Neutrophil (primary cell): Measurements from ENCODE around the gene PRKG1.
"Not testable (repeated sequence)": the region's sequence is repeated elsewhere in the genome, so short reads cannot be mapped to it uniquely, and the experiment has no call there.

ENCODE experiments used
- H3K27ac ChIP-seq: fragments of 200-600 bp; sonication (generic); 2 replicates; pipeline ENCODE4 v1.5.1; 2016; ENCODE audit warnings: mild to moderate bottlenecking, moderate library complexity
- H3K27me3 ChIP-seq: fragments of 200-600 bp; sonication (generic); 2 replicates; pipeline ENCODE4 v1.6.0; 2016; ENCODE audit warnings: mild to moderate bottlenecking
- H3K36me3 ChIP-seq: fragments of 200-600 bp; sonication (generic); 2 replicates; pipeline ENCODE4 v1.5.1; 2017
- H3K4me1 ChIP-seq, 2 experiments: fragments of 200-600 bp in 1 of 2; sonication (generic) in 1 of 2; 1 replicate in 1 of 2; 2 replicates in 1 of 2; pipeline versions ENCODE4 v1.5.1 to v1.6.1; 2013 to 2016; ENCODE audit warnings: low read depth in 1 of 2, low read length in 1 of 2, mild to moderate bottlenecking in 1 of 2, moderate library complexity in 1 of 2; ENCODE audit not compliant: control insufficient read depth in 1 of 2, insufficient read depth in 1 of 2
- H3K4me3 ChIP-seq, 2 experiments: fragments of 200-600 bp in 1 of 2; sonication (generic) in 1 of 2; 1 replicate in 1 of 2; 2 replicates in 1 of 2; pipeline ENCODE4 v1.5.1; 2013 to 2016; ENCODE audit warnings: low read depth in 1 of 2, low read length in 1 of 2, mild to moderate bottlenecking in 1 of 2, moderate library complexity in 1 of 2
- H3K9me3 ChIP-seq: fragments of 200-600 bp; sonication (generic); 2 replicates; pipeline ENCODE4 v1.5.1; 2016
- TF ChIP-seq, protein P1 (sequence below): fragments of 200-600 bp; sonication (generic); IDR thresholded peaks from 2 replicates; pipeline ENCODE4 v1.5.1; 2016; ENCODE audit warnings: antibody characterized with exemption

The PRKG1 gene

DNA sequence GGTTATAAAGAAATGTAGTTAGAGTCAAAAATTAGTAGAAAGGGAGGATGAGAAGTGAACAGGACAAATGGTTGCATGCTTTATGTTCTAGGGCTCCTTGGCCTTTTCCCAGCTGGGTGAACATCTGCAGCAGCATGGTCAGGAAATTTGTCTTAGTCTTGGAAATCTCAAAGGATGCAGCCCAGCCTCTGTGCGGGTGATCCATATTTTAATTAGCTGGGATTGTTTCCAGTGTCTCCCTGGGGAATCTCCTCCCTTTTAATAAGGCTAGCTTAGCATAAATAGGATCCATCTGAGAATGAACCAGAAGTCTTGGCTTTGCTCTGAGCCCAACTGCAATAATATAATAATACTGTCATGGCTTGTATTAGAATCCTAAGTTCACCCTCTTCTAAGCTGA is 198.3 kb downstream of the PRKG1 start:
- H3K27me3 ChIP-seq = no peaks in the 10 kb centered on the region
- TF ChIP-seq, protein P1, sequence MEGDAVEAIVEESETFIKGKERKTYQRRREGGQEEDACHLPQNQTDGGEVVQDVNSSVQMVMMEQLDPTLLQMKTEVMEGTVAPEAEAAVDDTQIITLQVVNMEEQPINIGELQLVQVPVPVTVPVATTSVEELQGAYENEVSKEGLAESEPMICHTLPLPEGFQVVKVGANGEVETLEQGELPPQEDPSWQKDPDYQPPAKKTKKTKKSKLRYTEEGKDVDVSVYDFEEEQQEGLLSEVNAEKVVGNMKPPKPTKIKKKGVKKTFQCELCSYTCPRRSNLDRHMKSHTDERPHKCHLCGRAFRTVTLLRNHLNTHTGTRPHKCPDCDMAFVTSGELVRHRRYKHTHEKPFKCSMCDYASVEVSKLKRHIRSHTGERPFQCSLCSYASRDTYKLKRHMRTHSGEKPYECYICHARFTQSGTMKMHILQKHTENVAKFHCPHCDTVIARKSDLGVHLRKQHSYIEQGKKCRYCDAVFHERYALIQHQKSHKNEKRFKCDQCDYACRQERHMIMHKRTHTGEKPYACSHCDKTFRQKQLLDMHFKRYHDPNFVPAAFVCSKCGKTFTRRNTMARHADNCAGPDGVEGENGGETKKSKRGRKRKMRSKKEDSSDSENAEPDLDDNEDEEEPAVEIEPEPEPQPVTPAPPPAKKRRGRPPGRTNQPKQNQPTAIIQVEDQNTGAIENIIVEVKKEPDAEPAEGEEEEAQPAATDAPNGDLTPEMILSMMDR = no peak
- H3K36me3 ChIP-seq = no peaks in the 10 kb centered on the region
- H3K4me1 ChIP-seq = no peaks in the 10 kb centered on the region
- H3K4me3 ChIP-seq = no peak overlapping the region
- no peak overlapping the region for H3K27ac ChIP-seq
- no peaks in the 10 kb centered on the region for H3K9me3 ChIP-seq

DNA sequence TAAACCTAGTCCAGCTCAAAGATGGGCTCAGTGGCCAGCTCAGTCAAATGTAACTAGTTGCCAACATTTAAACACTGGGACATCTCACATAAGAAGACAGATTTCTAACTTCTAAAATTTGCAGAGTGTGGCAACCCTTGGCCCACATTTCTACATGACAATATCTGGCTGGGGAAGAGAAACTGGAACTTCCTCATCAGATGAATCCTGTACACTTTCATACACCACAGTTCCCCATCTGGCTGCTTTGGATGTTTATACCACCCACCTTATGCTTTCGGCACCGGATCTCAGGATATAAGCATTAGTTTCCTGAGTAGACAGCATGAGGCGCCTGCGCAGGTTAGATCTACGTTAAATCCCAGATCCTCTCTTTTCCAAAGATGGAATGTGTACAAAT is 199.3 kb downstream of the PRKG1 start:
- Histone ChIP-seq H3K27me3 (no peaks in the 10 kb centered on the region), H3K27ac (no peak overlapping the region), H3K4me3 (no peak overlapping the region), H3K36me3 (no peaks in the 10 kb centered on the region), H3K4me1 (no peaks in the 10 kb centered on the region), H3K9me3 (no peaks in the 10 kb centered on the region)
- TF ChIP-seq, protein P1 = no peak

DNA sequence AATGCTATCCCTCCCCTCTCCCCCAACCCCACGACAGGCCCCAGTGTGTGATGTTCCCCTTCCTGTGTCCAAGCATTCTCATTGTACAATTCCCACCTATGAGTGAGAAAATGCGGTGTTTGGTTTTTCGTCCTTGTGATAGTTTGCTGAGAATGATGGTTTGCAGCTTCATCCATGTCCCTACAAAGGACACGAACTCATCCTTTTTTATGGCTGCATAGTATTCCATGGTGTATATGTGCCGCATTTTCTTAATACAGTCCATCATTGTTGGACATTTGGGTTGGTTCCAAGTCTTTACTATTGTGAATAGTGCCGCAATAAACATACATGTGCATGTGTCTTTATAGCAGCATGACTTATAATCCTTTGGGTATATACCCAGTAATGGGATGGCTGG is 201.8 kb downstream of the PRKG1 start:
- not testable (repeated sequence) for H3K9me3 ChIP-seq, H3K4me3 ChIP-seq, H3K27me3 ChIP-seq, H3K27ac ChIP-seq, H3K4me1 ChIP-seq, H3K36me3 ChIP-seq

DNA sequence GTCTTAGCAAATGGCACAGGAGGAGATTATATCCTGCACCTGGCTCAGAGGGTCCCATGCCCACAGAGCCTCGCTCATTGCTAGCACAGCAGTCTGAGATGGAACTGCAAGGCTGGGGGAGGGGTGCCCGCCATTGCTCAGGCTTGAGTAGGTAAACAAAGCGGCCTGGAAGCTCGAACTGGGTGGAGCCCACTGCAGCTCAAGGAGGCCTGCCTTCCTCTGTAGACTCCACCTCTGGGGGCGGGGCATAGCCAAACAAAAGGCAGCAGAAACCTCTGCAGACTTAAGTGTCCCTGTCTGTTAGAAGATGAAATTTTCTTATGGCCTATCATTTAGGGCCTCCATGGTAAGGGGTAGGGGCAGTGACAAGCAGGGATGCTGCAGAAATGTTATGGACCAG is 207.1 kb downstream of the PRKG1 start:
- not testable (repeated sequence) for H3K27ac ChIP-seq, H3K4me3 ChIP-seq, H3K36me3 ChIP-seq, H3K4me1 ChIP-seq, H3K9me3 ChIP-seq, H3K27me3 ChIP-seq

DNA sequence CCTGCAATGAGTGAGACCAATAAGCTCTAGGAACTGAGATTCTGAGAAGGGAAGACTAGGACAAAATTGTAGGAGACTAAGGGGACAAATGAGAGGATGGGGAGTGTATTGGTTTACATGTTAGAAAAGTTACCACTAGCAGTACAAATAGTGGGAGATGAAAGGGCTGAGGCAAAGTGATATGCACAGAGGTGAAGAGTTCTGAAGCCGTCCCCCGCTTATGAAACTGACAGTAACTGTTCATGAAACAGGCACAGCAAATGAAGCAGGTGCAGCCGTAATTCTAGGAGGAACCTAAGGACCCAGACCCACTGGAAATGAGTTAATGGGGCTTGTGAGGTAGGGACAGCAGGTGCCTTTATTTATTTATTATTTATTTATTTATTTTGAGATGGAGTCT is 211.3 kb downstream of the PRKG1 start:
- no peaks in the 10 kb centered on the region for H3K9me3 ChIP-seq
- no peak overlapping the region for H3K4me3 ChIP-seq
- H3K36me3 ChIP-seq = no peaks in the 10 kb centered on the region
- H3K27ac ChIP-seq = no peak overlapping the region
- H3K27me3 ChIP-seq = no peaks in the 10 kb centered on the region
- TF ChIP-seq, protein P1 = no peak
- H3K4me1 ChIP-seq = no peaks in the 10 kb centered on the region

DNA sequence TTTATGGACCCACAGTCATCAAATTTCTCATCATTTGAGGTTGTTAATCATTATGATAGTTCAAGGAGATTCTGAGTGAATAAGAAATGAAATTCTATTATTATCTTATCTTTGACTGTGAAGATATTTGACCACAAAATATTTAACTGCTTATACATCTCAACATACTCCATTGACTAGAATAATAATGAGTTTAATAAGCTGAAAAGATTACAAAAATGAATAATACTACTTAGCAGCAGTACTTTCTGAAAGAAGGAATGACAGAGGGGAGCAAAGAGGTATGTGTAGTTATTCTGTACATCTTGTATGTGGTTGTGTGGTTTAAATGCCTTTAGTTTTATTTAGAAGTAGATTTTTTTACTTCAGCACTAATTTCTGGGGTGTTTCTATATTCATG is 214.2 kb downstream of the PRKG1 start:
- Histone ChIP-seq H3K27me3 (no peaks in the 10 kb centered on the region), H3K4me3 (no peak overlapping the region), H3K27ac (no peak overlapping the region), H3K4me1 (no peaks in the 10 kb centered on the region), H3K36me3 (no peaks in the 10 kb centered on the region), H3K9me3 (no peaks in the 10 kb centered on the region)
- TF ChIP-seq, protein P1 = no peak

DNA sequence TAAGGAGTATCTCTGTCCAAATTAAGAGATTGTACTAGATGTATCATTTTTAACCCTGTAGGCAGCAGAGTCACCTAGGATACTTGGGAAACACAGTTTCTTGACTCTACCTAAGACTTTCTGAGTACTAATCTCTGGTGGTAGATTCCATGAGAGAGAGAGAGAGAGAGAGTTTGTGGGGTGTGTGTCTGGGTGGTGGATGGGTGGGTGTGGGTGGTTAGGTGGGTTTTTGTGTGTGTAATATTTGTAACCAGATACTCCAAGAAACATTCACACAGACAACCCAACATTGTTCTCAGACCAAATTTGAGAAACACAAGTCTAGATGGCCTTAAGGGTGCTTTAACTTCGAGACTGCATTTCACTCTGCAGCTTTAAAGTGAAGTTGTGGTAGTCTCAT is 215.2 kb downstream of the PRKG1 start:
- Histone ChIP-seq H3K9me3 (no peaks in the 10 kb centered on the region), H3K4me3 (no peak overlapping the region), H3K27ac (no peak overlapping the region), H3K36me3 (no peaks in the 10 kb centered on the region), H3K4me1 (no peaks in the 10 kb centered on the region), H3K27me3 (no peaks in the 10 kb centered on the region)
- TF ChIP-seq, protein P1 = no peak
